HG03095 (cell line): ENCODE data around the gene NTM.
"Not testable (repeated sequence)": the region's sequence is repeated elsewhere in the genome, so short reads cannot be mapped to it uniquely, and the experiment has no call there.

Experiments used
- ATAC-seq: cut with Tn5 transposase; IDR thresholded peaks from one replicate; pipeline ENCODE4 v1.9.1; 2021; ENCODE audit warnings: moderate library complexity; ENCODE audit not compliant: unreplicated experiment

The NTM gene

GRCh38 chr11:132349811-132350733 is 979.7 kb downstream of the NTM start:
- no peak for ATAC-seq

- ATAC-seq, result no peak
Observed at GRCh38 chr11:132351050-132351449, 980.6 kb downstream of the NTM start.

- ATAC-seq, result no peak
Observed at GRCh38 chr11:132352497-132352896, 982.1 kb downstream of the NTM start.

- ATAC-seq, result no peak
Observed at GRCh38 chr11:132353255-132353654, 982.8 kb downstream of the NTM start.

GRCh38 chr11:132357811-132358572 is 987.6 kb downstream of the NTM start:
- ATAC-seq, result peak; percentile 81

- peak; percentile 54 for ATAC-seq
Observed at GRCh38 chr11:132358573-132358953, 988.1 kb downstream of the NTM start.

- no peak for ATAC-seq
Observed at GRCh38 chr11:132361011-132361550, 990.7 kb downstream of the NTM start.

- no peak for ATAC-seq
Observed at GRCh38 chr11:132365650-132366049, 995.2 kb downstream of the NTM start.

- no peak for ATAC-seq
Observed at GRCh38 chr11:132367293-132367692, 996.9 kb downstream of the NTM start.

GRCh38 chr11:132370114-132370513 is 999.7 kb downstream of the NTM start:
- ATAC-seq, result not testable (repeated sequence)

- no peak for ATAC-seq
Observed at GRCh38 chr11:132373405-132374143, 1003.2 kb downstream of the NTM start.

- ATAC-seq, result no peak
Observed at GRCh38 chr11:132379540-132379939, 1009.1 kb downstream of the NTM start.
